GM10266 (cell line): ENCODE results near the gene TADA2B.

Experiments used
- DNase-seq: peaks from one replicate; pipeline ENCODE4 v3.0.0; 2012; ENCODE audit errors: extremely low spot score
- CTCF ChIP-seq: IDR thresholded peaks from 2 replicates; pipeline ENCODE4 v1.5.1; 2012; ENCODE audit warnings: mild to moderate bottlenecking, low read depth; ENCODE audit not compliant: control insufficient read depth, insufficient read depth; ENCODE audit errors: missing control alignments

TADA2B gene

GRCh38 chr4:7023901-7024300 lies 19.3 kb upstream of the TADA2B start:
- TF ChIP-seq CTCF, result no peak
- DNase-seq, result no peak

- TF ChIP-seq CTCF, result no peak
- DNase-seq, result no peak
Observed at GRCh38 chr4:7024336-7024890, 18.8 kb upstream of the TADA2B start.

GRCh38 chr4:7025040-7025602 lies 18.1 kb upstream of the TADA2B start:
- no peak for DNase-seq
- TF ChIP-seq CTCF, result no peak

- no peak for DNase-seq
- TF ChIP-seq CTCF, result no peak
Observed at GRCh38 chr4:7026107-7026506, 17.1 kb upstream of the TADA2B start.

- TF ChIP-seq CTCF, result no peak
- no peak for DNase-seq
Observed at GRCh38 chr4:7027284-7027683, 15.9 kb upstream of the TADA2B start.

- DNase-seq, result no peak
- TF ChIP-seq CTCF, result no peak
Observed at GRCh38 chr4:7027913-7028312, 15.3 kb upstream of the TADA2B start.

GRCh38 chr4:7029212-7029611 lies 14.0 kb upstream of the TADA2B start:
- no peak for TF ChIP-seq CTCF
- DNase-seq, result no peak
